ENCODE data around the gene USO1. TPM values are rescaled to one million over a fixed set of nuclear protein-coding genes. Genes with fewer than 3 reads are reported as not detected.

Gene USO1
- total and polyA plus RNA-seq, 9 of the 15 experiments (the other 6 are each of a cell fraction or from before 2014, with no cell fraction given) = 19.3 to 97.8 (median 48.5) TPM

GRCh38 chr4:75786938-75787337, 62.6 kb downstream of the USO1 start (continued):
- TF ChIP-seq NFIX (CRISPR knock-in tag; IDR thresholded peaks at IDR 0.05; ENCODE audit: low read depth) = no peak
- TF ChIP-seq FUS (optimal IDR thresholded peaks at IDR 0.05; ENCODE audit: low read depth, low read length) = no peak
- no peak for TF ChIP-seq TAF9B (IDR thresholded peaks at IDR 0.05; ENCODE audit: partially characterized antibody)
- no peak for TF ChIP-seq IRF9 (tag; IDR thresholded peaks at IDR 0.05)
- no peak for TF ChIP-seq ZNF253 (CRISPR knock-in tag; conservative IDR thresholded peaks at IDR 0.05)
- TF ChIP-seq ZNF407 (IDR thresholded peaks at IDR 0.05; ENCODE audit: low read depth) = no peak
